Measurements from ENCODE around the gene OPRPN. TPM values are rescaled to one million over a fixed set of nuclear protein-coding genes. Genes with fewer than 3 reads are reported as not detected.

The OPRPN gene, protein sequence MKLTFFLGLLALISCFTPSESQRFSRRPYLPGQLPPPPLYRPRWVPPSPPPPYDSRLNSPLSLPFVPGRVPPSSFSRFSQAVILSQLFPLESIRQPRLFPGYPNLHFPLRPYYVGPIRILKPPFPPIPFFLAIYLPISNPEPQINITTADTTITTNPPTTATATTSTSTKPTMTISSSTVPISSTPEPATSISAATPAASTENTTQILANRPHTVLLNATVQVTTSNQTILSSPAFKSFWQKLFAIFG
- total RNA-seq: not detected in 2 replicates

DNA sequence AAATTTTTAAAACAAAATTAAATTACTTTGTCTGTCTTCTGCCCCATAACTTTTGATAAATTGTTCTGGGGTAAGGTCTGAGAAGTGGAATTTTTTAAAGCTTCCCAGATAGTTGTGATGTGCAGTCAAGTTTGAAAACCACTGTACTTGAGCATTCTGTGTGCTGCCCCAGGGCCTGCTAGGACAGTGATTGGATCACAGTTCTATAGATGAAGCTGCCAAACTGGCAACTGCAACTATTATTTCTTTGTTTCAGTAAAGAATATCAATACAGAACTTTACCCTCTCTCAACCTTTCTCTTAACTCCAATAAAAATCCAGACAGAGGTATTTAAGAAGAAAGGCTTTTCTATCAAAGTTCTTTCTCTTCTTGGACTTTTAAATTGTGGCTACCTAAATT is at the start of gene OPRPN:
Gene OPRPN (plus strand): TSS at position 361 of the 400 bp plus-strand sequence. CDS start 1,346 bp downstream, outside the sequence.
- DNase-seq (ENCODE audit: low read depth): no peak
- H3K4me3 ChIP-seq (ENCODE audit: low read depth, low read length): no peak within 1 kb of the TSS
- TF ChIP-seq, protein P1, sequence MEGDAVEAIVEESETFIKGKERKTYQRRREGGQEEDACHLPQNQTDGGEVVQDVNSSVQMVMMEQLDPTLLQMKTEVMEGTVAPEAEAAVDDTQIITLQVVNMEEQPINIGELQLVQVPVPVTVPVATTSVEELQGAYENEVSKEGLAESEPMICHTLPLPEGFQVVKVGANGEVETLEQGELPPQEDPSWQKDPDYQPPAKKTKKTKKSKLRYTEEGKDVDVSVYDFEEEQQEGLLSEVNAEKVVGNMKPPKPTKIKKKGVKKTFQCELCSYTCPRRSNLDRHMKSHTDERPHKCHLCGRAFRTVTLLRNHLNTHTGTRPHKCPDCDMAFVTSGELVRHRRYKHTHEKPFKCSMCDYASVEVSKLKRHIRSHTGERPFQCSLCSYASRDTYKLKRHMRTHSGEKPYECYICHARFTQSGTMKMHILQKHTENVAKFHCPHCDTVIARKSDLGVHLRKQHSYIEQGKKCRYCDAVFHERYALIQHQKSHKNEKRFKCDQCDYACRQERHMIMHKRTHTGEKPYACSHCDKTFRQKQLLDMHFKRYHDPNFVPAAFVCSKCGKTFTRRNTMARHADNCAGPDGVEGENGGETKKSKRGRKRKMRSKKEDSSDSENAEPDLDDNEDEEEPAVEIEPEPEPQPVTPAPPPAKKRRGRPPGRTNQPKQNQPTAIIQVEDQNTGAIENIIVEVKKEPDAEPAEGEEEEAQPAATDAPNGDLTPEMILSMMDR (conservative IDR thresholded peaks at IDR 0.05; ENCODE audit: low read depth, low read length): no peak

DNA sequence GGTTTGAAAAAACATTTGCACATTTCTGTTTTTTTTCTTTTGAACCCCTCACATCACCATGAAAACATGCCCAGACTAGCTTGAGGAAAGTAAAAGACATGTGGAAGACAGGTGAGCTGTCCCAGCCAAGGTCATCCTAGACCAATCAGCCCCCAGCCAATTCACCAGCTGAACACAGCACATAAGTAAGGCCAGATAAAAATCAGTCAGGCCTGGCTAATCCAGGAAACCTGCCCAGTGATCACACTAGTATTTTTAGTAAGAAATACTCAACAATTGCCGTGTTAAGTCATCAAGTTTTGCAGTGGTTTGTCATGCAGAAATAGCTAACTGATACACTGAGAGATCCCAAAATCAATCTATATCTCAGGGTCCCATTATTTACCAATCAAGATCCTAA is 41.6 kb upstream of the OPRPN start:
- TF ChIP-seq, protein P1 (conservative IDR thresholded peaks at IDR 0.05; ENCODE audit: low read depth, low read length): no peak
- no peak overlapping the region for H3K4me3 ChIP-seq (ENCODE audit: low read depth, low read length)
- DNase-seq (ENCODE audit: low read depth): no peak

DNA sequence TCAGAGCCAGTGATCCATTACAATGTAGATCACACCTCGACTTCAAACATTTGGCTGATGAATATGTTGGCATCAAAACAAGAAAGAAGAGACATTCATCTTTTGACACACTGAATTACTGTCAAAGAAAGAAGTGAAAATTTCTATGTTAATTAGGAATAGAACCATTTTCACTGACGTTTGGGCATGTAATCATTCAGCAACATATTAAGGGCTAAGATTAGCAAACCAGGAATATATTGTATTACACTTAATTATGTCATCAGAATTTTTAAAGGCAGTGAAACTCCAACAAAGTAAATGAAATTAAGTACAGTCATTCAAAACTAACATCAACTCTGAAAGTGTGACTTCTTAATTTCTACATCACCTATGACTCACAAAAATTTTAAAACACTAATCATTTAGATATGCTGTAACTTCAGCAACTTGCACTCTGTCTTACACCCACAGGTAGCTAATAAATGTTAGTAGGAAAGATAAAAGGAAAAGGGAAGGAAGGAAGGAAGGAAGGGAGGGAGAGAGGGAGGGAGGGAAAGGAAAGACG is 38.6 kb upstream of the OPRPN start:
- no peak for DNase-seq (ENCODE audit: low read depth)
- TF ChIP-seq, protein P1 (conservative IDR thresholded peaks at IDR 0.05; ENCODE audit: low read depth, low read length): no peak
- no peak overlapping the region for H3K4me3 ChIP-seq (ENCODE audit: low read depth, low read length)

DNA sequence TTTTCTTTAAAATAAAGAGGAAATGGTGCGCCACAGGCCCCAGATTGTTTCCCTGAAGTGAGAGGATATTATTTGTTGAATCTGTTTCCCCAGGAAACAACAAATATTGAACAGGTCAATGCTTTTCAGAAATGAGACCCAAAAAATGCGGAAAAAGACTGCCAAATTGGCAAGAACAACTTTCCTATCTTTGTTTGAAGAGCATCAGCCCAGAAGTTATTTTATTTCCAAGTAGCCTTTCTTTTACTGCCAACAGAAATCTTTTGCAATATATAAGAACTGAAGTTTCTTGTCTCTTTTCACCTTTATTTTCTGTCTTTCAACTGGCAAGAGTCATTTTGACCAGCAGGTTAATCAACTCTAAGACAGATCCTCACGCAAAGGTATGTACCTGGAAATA is 37.3 kb upstream of the OPRPN start, which contains the start of gene SMR3A:
Gene SMR3A (plus strand): TSS at position 301 of the 400 bp plus-strand sequence. CDS start 1,356 bp downstream, outside the sequence.
- TF ChIP-seq, protein P1 (conservative IDR thresholded peaks at IDR 0.05; ENCODE audit: low read depth, low read length): no peak
- DNase-seq (ENCODE audit: low read depth): no peak

DNA sequence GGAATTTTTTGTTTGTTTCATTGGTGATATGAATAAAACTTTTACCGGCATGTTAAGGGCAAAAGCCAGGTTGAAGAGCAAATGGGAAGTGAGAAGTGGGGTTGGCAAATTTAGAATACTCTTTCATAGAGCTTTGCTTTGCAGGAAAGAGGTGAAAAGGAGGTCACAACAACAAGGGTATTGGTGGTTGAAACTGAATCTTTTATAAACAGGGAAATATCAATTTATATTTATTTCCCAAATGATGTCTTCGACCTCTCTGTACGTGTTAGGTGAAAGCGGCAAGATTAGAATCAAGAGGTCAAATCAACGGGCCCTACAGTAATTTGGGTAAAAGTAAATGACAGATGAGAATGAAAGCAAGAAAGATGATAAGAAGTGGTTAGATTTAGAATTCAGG is 33.7 kb upstream of the OPRPN start:
- no peak overlapping the region for H3K4me3 ChIP-seq (ENCODE audit: low read depth, low read length)
- TF ChIP-seq, protein P1 (conservative IDR thresholded peaks at IDR 0.05; ENCODE audit: low read depth, low read length): no peak
- no peak for DNase-seq (ENCODE audit: low read depth)

More for the DNA sequence above, 37.3 kb upstream of the OPRPN start, which contains the start of gene SMR3A:
- no peak within 1 kb of the TSS for H3K4me3 ChIP-seq (ENCODE audit: low read depth, low read length)

DNA sequence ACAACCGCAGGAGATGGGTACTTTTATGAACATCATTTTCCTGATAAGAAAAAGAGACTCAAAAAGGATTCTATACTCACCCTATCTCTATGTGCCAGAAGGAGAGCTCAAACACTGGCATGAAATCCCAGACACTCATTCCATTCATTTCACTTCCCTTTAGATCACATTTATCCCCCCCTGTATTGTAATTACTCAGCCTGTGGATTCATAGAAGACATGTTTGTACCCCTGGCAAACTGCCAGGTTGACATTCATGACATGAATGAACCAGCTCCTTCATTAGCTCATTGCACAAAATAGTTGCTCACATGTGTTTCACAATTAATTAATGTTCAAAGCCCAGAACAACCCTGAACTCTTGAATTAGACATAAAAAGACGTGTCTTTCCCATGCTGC is 32.3 kb upstream of the OPRPN start:
- TF ChIP-seq, protein P1 (conservative IDR thresholded peaks at IDR 0.05; ENCODE audit: low read depth, low read length): no peak
- no peak overlapping the region for H3K4me3 ChIP-seq (ENCODE audit: low read depth, low read length)
- no peak for DNase-seq (ENCODE audit: low read depth)

All from epithelial cell of proximal tubule (primary cell).